Hepatocyte (in vitro differentiated cells): ENCODE measurements around the gene SMIM22. TPM values are rescaled to one million over a fixed set of nuclear protein-coding genes. Genes with fewer than 3 reads are reported as not detected.

Source experiments
- DNase-seq: peaks from one replicate; pipeline ENCODE4 v3.0.0-alpha.2; 2016; ENCODE audit warnings: low spot score
- H2AFZ ChIP-seq: fragments of 200-600 bp; sonication (generic); 2 replicates; pipeline ENCODE4 v1.6.0; 2016; ENCODE audit warnings: antibody characterized with exemption, mild to moderate bottlenecking
- H3K27ac ChIP-seq: fragments of 200-600 bp; sonication (generic); 2 replicates; pipeline ENCODE4 v1.5.1; 2016; ENCODE audit warnings: mild to moderate bottlenecking
- H3K27me3 ChIP-seq: fragments of 200-600 bp; sonication (generic); 2 replicates; pipeline ENCODE4 v1.6.1; 2016
- H3K36me3 ChIP-seq: fragments of 200-600 bp; sonication (generic); replicated peaks from 2 replicates; pipeline ENCODE4 v1.5.1; 2016; ENCODE audit warnings: low read depth; ENCODE audit not compliant: insufficient read depth
- H3K4me1 ChIP-seq: fragments of 200-600 bp; sonication (generic); 2 replicates; pipeline ENCODE4 v1.5.1; 2016; ENCODE audit warnings: mild to moderate bottlenecking, moderate library complexity; ENCODE audit not compliant: insufficient read depth
- H3K4me2 ChIP-seq: fragments of 200-600 bp; sonication (generic); 2 replicates; pipeline ENCODE4 v1.6.0; 2016
- H3K4me3 ChIP-seq: fragments of 200-600 bp; sonication (generic); 2 replicates; pipeline ENCODE4 v1.5.1; 2016; ENCODE audit warnings: mild to moderate bottlenecking
- H3K79me2 ChIP-seq: fragments of 200-600 bp; sonication (generic); 2 replicates; pipeline ENCODE4 v1.6.0; 2017; ENCODE audit warnings: mild to moderate bottlenecking
- H3K9me2 ChIP-seq: fragments of 200-600 bp; sonication (generic); replicated peaks from 2 replicates; pipeline ENCODE4 v1.6.0; 2017; ENCODE audit warnings: mild to moderate bottlenecking; ENCODE audit not compliant: insufficient read depth
- H3K9me3 ChIP-seq: fragments of 200-600 bp; sonication (generic); 2 replicates; pipeline ENCODE4 v1.5.1; 2016; ENCODE audit warnings: low read depth, mild to moderate bottlenecking
- H4K20me1 ChIP-seq: fragments of 200-600 bp; sonication (generic); 2 replicates; pipeline ENCODE4 v1.6.0; 2016; ENCODE audit warnings: mild to moderate bottlenecking; ENCODE audit not compliant: insufficient read depth, poor library complexity, severe bottlenecking
- EZH2 ChIP-seq: fragments of 200-600 bp; sonication (generic); IDR thresholded peaks from 2 replicates; pipeline ENCODE4 v1.6.1; 2016; ENCODE audit warnings: antibody characterized with exemption, mild to moderate bottlenecking, borderline replicate concordance
- EZH2phosphoT487 ChIP-seq: fragments of 200-600 bp; sonication (generic); IDR thresholded peaks from one replicate; pipeline ENCODE4 v1.6.1; 2018; ENCODE audit warnings: antibody characterized with exemption, mild to moderate bottlenecking, low read depth, moderate library complexity; ENCODE audit not compliant: unreplicated experiment, severe bottlenecking
- WGBS: methylation state at CpG from one replicate; pipeline ENCODE4 v1.1.6; 2016; ENCODE audit warnings: low lambda C conversion rate; ENCODE audit errors: missing lambda C conversion rate; 5-methylcytosine and 5-hydroxymethylcytosine counted together
- polyA plus RNA-seq: library from polyadenylated mRNA; unstranded; fragments of >200 nt; fragmentation: Nextera tagmentation; extraction: Ambion mirVana; gene quantifications from 2 replicates; pipeline ENCODE4 v1.2.1, GENCODE V29; 2016
- total RNA-seq: library from RNA; depleted of rRNA; stranded (reverse); fragments of >200 nt; gene quantifications from 2 replicates; pipeline ENCODE4 v1.2.3, GENCODE V29; 2014
- TF ChIP-seq, protein P1 (sequence below): fragments of 200-600 bp; sonication (generic); IDR thresholded peaks from 2 replicates; pipeline ENCODE4 v1.5.1; 2016; ENCODE audit warnings: antibody characterized with exemption, mild to moderate bottlenecking; ENCODE audit not compliant: poor library complexity

SMIM22 gene
- total and polyA plus RNA-seq, 2 experiments from 2014 or later: 15.1 TPM; not detected in 1

DNA sequence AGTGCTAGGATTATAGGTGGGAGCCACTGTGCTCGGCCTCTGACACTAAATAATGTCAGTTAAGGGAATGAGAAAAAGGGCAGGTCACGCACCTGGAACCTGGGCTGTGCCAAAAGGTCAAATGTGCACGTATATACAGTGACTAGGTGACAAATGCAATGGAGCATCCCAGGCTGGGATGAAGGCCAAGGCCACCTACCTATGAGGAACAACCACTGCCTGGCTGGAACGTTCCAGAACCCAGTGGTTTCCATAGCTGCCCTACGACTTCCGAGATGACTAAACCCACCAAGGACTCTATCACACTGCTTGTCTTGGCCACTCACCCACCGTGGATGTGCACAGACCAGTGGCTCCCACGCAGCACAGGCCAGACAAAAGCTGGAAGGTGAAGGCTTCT, 44.3 kb upstream of the SMIM22 start:
- Histone ChIP-seq H3K4me2 (no peak overlapping the region), H3K4me1 (no peaks in the 10 kb centered on the region), H3K27me3 (no peaks in the 10 kb centered on the region), H3K9me2 (no peaks in the 10 kb centered on the region), H4K20me1 (no peaks in the 10 kb centered on the region), H2AFZ (no peak overlapping the region), H3K79me2 (peaks cover 2% of the 10 kb centered on the region), H3K27ac (no peak overlapping the region), H3K36me3 (peaks cover 4% of the 10 kb centered on the region), H3K4me3 (no peak overlapping the region), H3K9me3 (no peaks in the 10 kb centered on the region)
- no peak for TF ChIP-seq EZH2phosphoT487
- no peak for TF ChIP-seq EZH2
- TF ChIP-seq, protein P1, sequence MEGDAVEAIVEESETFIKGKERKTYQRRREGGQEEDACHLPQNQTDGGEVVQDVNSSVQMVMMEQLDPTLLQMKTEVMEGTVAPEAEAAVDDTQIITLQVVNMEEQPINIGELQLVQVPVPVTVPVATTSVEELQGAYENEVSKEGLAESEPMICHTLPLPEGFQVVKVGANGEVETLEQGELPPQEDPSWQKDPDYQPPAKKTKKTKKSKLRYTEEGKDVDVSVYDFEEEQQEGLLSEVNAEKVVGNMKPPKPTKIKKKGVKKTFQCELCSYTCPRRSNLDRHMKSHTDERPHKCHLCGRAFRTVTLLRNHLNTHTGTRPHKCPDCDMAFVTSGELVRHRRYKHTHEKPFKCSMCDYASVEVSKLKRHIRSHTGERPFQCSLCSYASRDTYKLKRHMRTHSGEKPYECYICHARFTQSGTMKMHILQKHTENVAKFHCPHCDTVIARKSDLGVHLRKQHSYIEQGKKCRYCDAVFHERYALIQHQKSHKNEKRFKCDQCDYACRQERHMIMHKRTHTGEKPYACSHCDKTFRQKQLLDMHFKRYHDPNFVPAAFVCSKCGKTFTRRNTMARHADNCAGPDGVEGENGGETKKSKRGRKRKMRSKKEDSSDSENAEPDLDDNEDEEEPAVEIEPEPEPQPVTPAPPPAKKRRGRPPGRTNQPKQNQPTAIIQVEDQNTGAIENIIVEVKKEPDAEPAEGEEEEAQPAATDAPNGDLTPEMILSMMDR: no peak
- 96% methylated on average over 8 of the region's 8 CpGs for WGBS
- no peak for DNase-seq

DNA sequence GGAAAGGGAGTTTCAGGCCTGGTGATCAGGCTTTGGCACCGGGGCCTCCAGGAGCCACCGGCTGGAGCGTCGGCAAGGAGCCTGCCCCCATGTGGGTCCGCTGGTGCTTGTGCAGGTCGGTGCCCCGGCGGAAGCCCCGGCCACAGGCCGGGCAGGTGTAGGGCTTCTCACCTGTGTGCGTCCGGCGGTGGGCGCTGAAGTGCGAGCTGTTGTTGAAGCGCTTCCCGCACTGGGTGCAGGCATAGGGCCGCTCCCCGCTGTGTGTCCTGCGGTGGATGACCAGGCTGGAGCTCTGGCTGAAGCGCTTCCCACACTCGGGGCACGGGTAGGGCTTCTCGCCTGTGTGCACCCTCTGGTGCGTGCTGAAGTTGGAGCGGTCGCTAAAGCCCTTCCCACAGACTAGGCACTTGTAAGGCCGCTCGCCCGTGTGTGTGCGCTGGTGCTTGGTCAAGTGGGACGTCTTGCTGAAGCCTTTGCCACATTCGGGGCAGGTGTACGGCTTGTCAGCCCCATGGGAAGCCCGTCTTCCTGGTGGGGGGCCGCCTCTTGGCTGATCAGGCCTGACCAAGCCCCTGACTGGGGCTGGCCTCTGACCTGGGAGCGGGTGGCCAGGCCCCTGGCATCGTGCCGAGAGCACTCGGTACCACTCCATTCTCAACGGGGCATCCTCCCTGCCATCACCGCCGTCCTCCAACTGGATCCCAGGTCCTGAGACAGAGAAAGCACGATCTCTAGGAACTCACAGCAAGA, 42.6 kb upstream of the SMIM22 start:
- WGBS: 99% methylated on average over 44 of the region's 44 CpGs
- H2AFZ ChIP-seq: no peak overlapping the region
- H3K4me2 ChIP-seq: no peak overlapping the region
- no peak for DNase-seq
- H3K79me2 ChIP-seq: peaks cover 3% of the 10 kb centered on the region
- H3K9me2 ChIP-seq: no peaks in the 10 kb centered on the region
- H3K27me3 ChIP-seq: no peaks in the 10 kb centered on the region
- TF ChIP-seq EZH2: no peak
- TF ChIP-seq EZH2phosphoT487: no peak
- TF ChIP-seq, protein P1: no peak
- no peak overlapping the region for H3K27ac ChIP-seq
- no peaks in the 10 kb centered on the region for H3K9me3 ChIP-seq
- H3K4me1 ChIP-seq: no peaks in the 10 kb centered on the region
- H4K20me1 ChIP-seq: no peaks in the 10 kb centered on the region
- H3K4me3 ChIP-seq: no peak overlapping the region
- H3K36me3 ChIP-seq: peaks cover 4% of the 10 kb centered on the region

- Histone ChIP-seq H3K9me2 (no peaks in the 10 kb centered on the region), H3K4me3 (no peak overlapping the region), H3K27me3 (no peaks in the 10 kb centered on the region), H3K79me2 (peaks cover 3% of the 10 kb centered on the region), H2AFZ (no peak overlapping the region), H3K36me3 (peaks cover 4% of the 10 kb centered on the region), H3K9me3 (no peaks in the 10 kb centered on the region), H3K4me2 (no peak overlapping the region), H4K20me1 (no peaks in the 10 kb centered on the region), H3K27ac (no peak overlapping the region), H3K4me1 (no peaks in the 10 kb centered on the region)
- TF ChIP-seq EZH2: no peak
- TF ChIP-seq, protein P1: no peak
- no peak for TF ChIP-seq EZH2phosphoT487
- 94% methylated on average over 11 of the region's 11 CpGs for WGBS
- no peak for DNase-seq
These were observed 41.9 kb upstream of the SMIM22 start for GRCh38 chr16:4753227-4753626.
